Activated gamma-delta T cell treated with Interleukin-2 at 50 U/mL for 16 hours (primary cell): ENCODE results near the gene RAB11FIP2.

ENCODE experiments used
- DNase-seq: peaks from one replicate; pipeline ENCODE4 v3.0.0-alpha.2; 2020

The RAB11FIP2 gene

DNA sequence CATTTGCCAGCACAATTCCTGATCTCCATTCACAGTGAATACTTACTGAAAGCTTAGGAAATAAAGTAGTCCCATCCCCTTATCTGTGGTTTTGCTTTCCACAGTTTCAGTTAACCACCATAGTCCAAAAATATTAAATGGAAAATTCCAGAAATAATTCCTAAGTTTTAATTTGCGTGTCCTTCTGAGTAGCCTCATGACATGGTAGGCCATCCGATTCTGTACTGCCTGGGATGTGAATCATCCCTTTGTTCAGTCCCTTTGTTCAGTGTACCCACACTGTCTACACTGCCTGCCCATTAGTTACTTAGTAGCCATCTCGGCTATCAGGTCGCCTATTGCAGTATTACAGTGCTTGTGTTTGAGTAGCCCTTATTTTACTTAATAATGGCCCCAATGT, 14.2 kb downstream of the RAB11FIP2 start:
- no peak for DNase-seq

DNA sequence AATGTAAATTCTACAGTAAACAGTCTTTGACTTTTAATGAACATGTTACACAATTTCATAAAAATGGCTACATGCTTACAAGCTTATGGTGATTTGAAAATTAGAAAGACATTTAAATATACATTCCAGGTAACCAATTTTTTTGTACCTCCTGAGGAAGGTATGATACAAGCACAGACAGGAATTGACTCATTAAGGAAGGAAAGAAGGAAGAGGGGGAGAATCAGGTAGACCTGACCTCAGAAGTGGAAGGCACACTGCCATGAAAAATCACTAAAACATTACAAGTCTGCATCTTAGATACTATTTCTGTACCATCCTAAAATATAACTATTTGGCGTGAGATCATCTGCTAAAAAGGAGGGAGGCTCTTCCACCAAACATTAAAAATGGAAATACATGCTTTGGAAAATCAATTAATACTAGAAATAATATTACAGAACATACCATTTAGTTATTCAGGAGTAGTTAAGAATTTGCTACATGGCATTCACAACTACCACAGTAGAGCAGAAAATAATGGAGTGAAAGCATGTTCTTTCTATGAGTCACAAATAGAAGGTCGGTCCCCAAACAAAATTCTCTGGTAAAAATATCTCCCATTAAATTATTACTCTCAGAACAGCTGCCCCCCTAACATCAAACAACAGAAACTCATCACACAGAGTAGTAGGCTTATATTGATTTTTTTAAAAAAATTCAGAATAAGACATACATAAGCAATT, 15.2 kb downstream of the RAB11FIP2 start:
- no peak for DNase-seq

DNA sequence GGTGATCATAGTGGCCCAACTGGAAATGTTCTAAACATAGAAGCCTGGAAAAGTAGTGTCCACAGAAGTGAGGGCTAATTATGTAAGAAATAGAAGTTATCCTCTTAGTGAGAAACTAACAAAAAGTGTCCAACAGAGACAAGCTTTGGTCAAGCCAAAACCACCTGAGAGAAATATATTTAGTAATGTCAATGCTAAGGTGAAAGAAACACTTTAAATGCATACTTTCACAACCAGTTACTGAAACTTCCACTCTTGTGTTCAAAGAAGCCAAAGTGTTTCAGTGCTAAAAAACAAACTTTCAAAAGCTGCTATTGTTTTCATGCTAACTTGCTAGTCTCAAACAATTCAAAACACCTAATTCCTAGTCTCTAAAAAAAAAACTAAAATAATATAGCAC, 18.1 kb downstream of the RAB11FIP2 start:
- DNase-seq, result no peak

DNA sequence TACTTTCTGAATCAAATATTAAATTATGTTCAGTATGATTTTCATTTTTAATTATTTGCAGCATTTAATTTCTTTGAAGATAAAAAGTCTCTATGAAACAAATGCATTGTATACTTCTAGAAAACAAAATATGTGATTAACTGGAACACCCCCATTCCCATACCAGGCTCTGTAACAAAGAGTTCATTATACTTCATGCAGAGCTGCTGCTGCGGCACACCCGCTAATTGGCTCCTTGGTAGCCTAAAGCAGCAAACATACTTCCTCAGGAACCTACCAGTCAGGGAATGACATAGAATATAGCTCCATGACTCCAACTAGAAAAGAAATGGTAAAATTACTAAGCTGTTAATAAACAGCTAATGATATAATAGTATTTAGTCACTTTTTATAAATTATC, 19.3 kb downstream of the RAB11FIP2 start:
- no peak for DNase-seq

DNA sequence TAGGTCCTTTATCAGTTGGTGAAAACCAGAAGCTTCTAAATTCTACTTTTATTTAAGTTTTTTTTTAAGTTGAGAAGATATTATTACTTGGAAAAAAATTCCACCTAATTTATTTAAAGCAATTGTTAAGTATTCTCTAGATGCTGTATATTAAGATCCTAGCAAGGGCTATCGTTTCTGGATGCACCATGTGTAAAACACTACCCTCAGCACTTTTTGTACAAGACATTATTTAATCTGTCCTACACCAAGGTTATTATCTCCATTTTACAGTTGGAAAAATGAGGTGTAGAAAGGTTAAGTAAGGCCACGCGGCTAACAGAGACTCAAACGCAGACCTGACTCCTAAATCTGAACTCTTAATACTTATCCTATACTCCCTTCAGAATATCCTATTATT, 19.8 kb downstream of the RAB11FIP2 start:
- DNase-seq, result no peak

DNA sequence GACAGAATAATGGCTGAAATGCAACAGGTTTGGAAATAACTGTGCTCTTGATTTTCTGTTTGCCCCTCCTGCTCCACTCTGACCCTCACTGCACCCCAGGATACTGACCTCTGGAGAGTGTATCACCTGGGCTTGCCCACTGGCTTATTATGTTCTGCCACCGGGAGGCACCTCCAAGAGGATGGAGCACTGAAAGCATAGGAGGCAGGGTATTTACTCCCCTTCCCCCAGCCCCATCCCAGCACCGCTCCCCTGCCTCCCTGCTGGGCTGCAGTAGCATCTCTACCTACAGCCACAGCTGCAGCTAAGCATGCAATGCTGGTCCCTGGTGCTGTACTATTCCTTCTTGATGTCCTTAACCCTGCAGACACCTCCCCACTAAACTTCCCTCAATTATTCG, 26.4 kb downstream of the RAB11FIP2 start:
- no peak for DNase-seq

DNA sequence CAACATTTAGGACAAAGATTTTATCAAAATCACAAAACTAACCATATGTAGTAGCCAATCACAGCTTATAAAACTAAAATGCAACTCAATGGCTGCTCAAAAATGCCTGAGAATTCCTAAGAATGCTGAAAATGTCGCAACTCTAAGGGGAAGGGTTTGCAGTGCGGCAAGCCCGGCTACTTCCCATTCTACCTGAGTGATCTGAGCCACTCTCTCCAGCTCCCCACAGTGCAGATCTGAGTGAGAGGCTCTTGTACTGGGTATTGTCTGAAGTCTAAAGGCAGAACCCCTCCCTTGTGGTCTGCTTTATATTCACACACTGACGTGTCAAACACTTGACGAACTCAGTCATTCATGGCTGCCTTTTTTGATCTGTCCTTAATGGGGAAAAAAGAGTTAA, 28.9 kb downstream of the RAB11FIP2 start:
- no peak for DNase-seq

DNA sequence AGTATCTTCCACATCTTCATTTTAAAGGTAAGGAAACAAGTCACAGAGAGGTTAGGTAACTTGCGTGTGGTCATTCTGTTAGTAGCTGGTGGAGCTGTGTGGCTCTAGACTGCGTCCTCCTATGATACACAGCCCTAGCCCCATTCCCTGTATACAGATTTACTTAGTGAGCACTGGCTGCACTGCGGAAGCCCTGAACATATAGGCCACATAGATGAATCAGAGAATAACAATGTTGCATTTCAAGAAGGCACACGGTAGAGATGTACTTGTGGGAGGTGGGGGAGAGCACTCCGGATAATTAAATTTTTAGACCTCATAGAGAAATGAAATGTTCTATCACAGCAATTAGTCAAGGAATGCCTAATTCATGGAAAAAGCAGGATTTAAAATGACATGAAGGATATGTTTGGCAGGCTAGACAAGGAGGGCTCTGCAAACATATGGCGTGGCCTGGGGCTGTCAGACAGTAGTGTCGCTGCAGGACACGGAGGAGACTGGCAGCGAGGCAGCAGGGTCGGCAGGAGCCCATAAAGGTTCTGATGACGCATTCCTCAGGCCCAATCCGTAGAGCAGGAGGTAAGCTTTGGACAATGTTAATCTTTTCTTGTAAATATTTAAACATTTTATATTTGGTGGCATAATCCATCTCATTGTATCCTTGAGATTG, 29.5 kb downstream of the RAB11FIP2 start:
- no peak for DNase-seq

DNA sequence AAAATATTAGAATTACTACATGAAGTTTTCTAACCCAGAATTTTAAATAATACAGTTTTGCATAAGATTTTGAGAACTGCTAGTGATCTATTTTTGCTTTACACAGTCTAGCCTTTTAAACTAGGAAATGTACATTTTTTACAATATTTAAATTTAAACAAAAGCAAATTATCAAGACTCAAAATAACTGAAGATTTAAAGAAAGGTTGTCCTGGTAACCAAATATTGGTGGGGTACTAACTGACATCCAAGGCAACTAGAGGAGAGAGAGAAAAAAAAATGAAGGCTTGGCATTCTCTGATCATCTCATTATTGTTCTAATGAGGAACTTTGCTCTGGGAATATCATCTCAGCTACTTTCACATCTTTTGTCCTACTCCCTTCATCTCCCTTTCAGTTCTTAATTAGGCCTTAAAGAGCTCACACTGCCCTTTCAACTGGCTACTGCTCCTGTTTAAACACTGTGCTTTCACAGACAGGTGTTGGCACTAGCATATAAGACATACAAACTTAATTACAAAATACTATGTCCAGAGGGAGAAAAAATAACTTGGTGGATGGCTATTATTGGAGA, 33.7 kb downstream of the RAB11FIP2 start:
- no peak for DNase-seq

DNA sequence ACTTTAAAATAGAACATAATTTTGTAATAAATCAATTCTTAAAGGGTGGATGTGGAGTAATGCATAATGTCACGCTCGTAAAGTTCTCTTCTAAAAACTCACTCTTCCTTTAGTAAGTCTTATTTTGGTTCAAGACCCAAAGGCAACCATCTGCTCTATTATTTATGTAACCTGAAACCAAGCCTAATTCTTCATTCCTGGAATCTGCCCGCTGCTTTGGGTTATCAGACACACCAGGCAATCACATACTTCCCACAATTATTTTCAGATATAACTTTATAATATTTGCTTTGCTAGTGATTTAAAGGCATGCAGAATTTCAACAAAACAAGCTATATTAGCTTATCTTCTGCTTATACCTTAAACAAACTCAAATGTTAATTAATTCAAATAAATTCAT, 39.0 kb downstream of the RAB11FIP2 start:
- no peak for DNase-seq

DNA sequence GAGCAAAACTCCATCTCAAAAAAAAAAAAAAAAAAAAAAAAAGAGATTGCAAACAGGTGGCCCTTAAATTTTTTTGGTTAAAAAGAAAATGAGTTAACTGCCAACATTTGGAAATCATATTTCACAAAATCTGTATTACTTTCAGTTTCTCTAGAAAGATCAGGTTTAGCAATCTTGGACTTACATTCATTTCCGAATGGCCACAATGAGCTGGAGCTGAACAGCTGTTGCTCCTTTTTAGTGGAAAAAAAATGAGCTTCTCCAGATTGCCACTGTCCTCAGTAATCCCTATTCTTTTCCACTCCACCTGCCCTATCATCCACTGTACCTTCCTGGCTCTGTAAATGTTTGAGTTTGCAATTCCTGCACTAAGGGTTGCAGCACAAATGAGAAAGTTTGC, 43.6 kb downstream of the RAB11FIP2 start:
- DNase-seq, result no peak

DNA sequence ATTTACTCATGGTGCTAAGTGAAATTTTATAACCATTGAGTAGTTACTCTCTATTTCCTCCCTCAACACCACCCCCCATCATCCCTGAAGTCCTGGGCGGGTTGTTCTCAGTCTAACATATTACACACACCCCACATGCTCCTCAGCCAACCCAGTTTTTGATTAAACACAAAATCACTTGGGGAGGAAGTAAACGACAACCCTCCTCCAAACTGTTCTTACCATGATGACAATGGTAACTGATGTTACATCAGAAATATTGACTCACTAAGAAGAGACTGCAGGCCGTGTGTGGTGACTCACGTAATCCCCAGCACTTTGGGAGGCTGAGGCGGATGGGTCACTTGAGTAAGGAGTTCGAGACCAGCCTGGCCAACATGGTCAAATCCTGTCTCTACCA, 44.2 kb downstream of the RAB11FIP2 start:
- DNase-seq, result no peak

DNA sequence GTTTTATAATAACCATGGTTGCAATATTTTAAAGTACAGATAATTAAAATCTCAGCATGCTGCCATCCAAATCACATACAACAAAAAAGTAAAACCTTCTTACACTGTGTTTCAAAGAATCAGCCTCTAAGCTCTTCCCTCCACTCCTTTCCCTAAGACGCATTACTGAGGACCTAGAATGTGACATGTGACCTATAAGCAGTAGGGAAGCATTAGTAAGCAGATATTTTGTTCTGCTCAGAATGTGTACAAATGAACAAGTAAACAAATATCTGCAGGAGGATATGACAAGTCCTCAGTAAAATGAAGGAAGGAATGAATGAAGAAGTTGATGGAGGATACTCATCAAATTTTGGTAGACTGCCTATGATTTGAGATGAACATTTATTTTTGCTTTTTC, 49.1 kb downstream of the RAB11FIP2 start:
- DNase-seq, result no peak

DNA sequence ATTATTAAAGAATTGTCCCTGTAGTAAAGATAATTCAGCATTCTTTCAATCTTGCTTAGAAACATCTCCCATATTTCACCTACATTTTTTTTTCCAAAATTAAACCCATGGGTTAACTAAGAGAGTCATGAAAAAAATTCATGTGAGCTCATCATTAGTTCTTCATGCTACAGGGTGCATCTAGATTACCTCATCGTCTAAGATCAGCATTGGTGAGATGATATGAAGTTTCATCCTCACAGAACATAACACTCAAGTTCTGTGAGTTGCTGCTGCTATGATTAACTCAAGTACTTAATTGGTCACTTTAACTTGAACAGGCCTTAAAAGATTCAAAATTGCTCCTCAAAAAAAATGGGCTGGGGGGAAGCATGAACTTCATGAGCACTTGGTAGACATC, 50.0 kb downstream of the RAB11FIP2 start:
- DNase-seq, result no peak

DNA sequence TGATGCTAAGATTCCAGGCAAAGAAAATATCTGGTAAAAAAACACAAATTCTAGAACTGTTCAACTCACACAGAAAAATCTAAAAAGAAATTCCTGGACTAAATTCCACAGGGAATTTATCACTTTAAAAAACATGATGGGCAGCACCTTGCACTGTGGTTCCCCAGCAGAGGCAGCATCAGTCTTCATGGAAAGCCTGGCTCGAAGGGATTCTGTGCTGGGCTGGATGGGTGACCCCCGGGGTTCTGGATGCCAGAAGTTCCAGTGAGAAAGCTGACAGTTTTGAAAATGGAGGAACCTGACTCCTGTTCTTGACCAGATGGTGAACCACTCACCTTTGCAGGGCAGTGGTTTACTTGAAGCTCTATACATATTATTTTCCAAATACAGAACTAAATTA, 52.0 kb downstream of the RAB11FIP2 start:
- DNase-seq, result no peak

DNA sequence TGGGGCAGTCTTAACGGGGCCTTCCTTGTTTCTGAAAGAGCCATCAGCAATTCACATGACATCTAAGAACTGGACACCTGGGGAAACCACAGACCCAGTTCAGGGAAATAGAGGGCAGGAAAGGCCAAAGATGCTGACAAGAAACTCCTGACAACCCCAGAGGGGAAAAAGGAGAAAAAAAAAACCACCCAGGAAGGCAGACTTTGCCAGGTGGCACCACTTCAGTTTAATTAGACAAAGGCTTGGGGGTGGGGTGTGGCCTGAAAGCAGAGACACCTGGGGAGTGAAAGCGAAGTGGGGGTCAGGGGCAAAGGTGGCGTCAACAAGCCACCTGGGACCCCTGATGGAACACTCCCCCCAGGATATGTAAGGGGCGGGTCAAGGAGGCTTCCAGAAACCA, 53.6 kb downstream of the RAB11FIP2 start:
- no peak for DNase-seq

DNA sequence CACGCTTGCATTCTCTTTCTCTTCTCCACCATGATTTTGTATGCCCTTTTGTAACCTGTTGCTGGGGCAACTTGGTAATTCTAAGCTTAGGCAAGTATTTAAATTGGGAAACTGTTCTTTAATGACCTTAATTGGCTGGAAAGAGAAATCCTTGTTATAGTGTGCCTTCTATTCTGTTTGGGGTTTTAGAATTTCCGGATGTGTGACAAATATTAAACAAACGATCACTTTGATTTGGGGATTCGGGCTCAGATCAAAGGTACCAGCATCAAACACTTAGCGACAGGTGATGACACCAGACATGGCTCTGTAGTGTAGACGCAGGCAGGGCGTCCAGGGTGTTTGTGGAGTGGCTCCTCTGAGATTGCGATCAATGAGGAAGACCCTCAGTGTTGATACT, 55.0 kb downstream of the RAB11FIP2 start:
- no peak for DNase-seq

DNA sequence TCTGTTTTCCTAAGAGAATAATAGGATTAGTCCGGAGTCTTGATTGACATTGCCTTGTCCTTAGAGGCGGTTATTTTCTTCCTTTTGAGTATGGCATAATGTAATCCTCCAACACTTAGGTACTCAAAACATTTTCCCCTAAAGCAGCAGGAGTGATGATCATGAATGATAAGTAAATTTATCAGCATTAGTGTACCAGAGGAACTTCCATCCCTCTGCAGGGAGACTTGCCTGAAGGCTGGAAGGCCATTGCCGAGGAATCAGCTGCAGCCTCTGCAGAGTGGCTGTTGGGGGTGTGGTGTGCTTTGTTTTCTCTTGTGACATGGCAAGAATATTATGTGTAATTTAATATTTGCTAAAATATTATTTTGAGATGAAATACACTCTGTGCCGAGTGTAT, 56.8 kb downstream of the RAB11FIP2 start:
- no peak for DNase-seq

DNA sequence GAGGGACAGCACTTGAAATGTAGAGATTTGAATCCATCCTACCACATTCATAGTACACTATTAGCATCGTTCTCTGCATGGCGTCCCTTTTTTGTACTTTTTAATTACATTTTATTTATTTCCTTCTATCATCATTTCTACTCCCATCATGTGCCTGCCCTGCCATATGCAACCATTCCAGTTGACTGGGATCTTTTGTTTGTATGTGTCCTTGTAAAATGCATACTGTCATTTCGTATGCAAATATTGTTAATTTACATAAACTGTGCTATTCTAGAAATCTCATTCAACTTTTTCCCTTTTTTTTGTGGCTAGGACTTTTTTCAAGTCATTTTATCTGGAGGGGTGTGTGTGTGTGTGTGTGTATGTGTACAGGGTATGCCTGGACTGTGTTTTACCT, 57.9 kb downstream of the RAB11FIP2 start:
- DNase-seq, result no peak

DNA sequence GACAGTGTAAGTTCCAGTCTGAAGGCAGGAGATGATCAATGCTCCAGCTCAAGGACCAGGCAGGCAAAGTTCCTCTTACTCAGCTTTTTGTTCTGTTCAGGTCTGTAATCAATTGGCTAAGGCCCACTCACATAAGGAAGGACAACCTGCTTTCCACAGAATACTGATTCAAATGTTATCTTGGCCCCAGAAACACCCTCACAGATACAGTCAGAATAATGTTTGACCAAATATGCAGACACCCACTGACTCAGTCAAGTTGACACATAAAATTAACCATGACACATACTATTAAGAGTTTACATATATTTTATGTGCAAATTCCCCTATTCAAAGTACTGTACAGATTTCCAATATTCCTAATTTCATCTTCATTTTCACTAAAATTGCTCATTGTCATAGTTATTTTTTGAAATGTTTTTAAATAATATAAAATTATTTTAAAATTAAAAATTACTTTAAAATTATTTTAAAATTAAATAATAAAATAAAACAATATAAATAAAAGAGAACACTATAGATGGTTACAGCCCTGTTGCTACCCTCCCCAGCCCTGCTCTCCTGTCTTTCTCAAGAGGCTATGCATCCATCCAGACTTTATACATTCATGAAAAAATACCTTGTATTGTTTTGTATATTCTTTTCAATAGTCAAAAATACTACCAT, 59.4 kb downstream of the RAB11FIP2 start:
- no peak for DNase-seq

DNA sequence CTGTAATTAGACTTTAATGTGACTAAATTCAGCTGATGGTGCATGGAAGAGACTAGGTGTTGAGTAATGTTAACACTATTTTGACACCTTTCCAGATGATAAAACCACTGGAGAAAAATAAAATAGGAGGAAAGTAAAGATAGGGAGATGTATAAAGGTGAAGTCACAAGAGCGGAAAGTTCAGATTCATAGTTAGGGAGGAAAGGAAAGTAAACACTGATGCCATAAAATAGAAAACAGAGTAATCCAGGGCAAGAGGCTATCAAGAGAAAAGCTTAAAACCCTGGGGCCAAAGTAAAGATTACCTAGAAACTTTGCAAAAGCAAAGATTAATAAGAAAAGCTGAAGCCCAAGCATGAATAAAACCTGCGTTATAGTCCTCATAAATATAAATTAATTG, 62.8 kb downstream of the RAB11FIP2 start:
- no peak for DNase-seq

DNA sequence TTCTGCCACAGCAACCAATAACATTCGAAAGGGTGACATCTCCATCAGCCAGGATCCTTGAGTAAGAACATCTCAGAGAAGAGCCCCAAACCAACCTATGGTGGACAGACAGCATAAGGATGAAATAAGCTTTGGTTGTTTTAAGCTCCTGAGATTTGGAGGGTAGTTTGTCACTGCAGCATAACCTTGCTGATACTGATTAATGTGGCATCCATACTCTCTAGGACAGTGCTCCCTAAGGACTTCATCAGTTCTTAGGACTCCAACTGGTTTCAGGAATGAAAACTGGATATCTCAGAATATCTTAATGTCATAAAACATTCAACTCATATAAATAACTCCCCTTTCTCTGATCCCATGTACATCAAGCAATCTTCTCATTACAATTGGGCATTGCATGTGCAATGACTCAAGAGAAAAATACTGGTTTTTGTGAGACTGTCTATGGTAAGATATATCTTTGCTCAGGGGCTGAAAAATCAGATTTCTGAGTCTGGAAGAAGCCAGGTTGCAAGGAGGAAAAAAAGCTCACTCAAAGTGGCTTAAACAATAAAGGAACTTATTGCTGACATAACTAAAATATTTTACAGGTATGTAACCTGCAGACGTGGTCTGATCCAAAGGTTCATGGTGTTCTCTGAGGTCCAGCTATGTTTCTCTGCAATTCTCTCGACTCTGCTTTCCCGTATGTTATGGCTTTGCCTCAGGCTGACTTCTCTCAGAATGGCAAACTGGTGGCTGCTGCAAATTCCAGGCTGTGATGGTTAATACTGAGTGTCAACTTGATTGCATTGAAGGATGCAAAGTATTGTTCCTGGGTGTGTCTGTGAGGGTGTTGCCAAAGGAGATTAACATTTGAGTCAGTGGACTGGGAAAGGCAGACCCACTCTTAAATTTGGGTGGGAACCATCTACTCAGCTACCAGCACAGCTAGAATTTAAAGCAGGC, 65.7 kb downstream of the RAB11FIP2 start:
- no peak for DNase-seq

DNA sequence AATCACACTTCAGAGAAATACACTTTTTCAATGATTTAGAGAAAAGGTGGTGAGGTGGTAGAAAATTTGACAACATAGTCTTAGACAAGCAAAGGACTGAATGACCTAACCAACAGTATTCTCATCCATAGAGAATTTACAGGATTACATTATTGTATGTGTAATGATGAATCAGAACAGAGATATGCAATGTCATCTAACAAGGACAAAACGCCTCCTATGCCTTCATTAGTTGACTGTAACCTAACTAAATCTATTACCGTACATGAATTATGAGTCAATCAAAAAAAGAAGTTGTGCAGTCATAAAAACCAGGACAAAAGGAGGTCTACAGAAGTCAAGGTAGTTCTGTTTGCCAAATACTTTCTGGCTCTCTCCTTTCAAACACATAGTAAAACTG, 66.5 kb downstream of the RAB11FIP2 start:
- DNase-seq, result no peak
